GM15510 (cell line): ENCODE data around the gene MEGF6.

Experiments used
- POLR2A ChIP-seq: IDR thresholded peaks from 3 replicates; pipeline ENCODE4 v1.6.1; 2011; ENCODE audit warnings: borderline replicate concordance; ENCODE audit not compliant: insufficient read length; ENCODE audit errors: extremely low read depth

Gene MEGF6

DNA sequence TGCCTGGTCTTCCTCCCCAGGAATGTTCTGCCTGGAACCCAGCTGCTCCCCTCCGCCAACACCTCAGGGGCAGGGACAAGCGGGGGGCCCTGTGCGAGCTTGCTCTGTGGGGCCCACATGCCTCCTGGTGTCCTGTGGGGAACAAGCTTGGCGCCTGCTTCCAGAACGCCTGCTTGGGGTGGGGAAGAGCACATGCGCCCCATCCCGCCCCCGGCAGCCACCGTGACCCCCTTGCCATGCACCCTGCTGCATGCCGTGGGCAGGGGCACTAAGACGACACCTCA lies 57.4 kb downstream of the MEGF6 start:
- TF ChIP-seq POLR2A: no peak

DNA sequence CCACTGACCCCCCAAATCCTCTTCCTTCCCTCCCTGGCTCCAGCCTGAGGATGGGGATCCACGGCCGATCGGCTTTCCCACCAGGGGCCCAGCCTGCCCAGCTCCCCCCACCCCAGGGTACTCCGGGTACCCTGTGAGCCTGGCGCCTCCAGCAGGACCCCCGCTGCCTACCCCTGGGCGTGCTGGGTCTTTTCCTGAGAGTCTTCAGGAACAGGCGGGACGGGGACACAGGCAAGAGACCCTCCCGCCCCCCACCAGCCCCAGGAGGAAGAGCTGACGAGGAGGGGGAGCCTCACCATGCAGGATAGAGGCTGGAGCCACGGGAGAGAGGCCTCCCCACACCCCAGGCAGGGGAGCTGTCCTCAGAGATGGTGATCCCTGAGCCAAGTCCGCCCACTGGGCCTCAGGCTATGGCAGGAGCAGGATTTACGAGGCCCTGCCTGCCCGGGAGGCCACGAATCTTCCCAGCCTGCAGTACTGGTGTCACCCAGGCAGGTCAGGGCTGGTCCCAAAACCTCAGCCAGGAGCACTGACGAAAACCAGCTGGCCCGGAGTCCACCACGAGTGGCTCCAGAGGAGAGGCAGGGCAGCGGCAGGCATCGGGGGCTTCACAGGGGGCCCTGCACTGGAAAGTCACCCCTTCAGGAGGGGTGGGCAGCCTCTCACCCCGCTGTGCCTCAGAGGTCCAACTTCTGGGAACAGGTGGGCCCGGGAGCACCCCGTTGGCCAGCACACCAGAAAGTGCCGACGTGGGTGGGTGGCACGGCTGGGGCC lies 58.0 kb downstream of the MEGF6 start:
- no peak for TF ChIP-seq POLR2A

DNA sequence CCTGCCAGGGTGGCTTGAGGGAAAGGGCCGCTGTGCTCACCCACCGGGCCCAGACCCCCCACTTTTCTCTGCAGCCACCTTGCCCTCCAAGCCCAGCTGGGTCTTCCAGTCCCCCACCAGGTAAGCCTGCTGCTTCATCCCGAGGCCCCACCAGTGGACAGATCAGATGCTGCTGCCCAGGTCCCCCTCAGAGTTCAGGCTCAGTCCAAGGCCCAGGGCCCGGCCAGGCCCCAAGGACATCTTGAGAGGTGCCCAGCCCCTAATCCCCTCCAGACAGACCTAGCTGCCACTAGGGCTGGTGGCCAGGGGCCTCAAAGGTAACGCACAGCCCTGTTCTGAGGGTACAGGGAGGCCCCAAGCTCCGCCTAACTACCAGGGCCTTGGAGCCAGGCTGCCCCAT lies 58.6 kb downstream of the MEGF6 start:
- no peak for TF ChIP-seq POLR2A

DNA sequence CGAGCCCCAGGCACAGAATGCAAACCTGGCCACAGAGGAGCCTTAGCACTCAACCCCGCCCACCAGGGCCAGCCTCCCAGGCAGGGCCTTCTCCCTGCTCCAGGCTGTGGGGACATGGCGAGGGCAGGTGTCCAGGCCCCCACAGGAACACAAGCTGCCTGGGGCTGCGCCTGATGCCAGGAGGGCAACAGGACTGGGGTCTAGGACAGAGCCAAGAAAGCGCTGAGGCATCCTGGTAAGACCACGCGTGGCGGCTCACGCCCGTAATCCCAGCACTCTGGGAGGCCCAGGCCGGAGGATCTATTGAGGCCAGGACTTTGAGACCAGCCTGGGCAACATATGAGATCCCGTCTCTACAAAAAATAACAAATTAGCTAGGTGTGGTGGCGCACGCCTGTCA lies 59.1 kb downstream of the MEGF6 start:
- no peak for TF ChIP-seq POLR2A

DNA sequence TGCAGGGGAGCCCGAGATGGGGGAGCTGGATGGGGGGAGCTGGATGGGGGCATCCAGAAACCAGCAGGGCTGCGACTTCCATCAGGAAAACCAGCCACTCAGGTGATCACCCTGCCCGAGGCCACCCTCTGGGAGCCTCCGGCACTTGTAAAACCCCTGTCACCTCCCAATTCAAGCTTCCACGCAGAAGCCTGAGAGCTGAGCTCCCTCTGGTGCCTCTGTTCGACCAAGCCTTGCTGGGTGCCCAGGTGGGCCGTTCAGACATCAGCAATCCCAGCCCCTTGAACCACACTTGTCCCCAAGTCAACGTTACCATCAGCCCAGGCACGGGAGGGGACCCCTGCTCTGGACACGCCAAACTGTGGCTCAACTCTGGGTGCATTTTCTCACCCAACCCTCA lies 59.6 kb downstream of the MEGF6 start:
- TF ChIP-seq POLR2A: no peak

DNA sequence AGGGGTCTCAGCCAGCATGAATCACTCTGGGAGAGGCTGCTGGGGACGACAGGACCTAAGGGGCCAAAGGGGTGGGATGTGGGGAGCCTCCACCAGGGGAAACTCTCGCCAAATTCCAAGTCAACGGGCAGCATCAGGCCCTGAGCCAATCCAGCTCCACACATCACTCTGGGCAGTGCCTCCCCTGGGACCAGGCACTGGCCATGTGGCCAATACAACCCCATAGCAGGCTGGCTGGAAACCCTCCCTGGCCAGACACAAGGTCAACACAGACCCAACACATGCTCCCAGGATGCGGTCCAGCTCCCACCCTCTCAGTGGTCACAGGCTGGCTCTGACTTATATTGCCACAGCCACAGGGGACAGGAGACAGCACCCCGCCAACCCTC lies 60.0 kb downstream of the MEGF6 start:
- TF ChIP-seq POLR2A: no peak

DNA sequence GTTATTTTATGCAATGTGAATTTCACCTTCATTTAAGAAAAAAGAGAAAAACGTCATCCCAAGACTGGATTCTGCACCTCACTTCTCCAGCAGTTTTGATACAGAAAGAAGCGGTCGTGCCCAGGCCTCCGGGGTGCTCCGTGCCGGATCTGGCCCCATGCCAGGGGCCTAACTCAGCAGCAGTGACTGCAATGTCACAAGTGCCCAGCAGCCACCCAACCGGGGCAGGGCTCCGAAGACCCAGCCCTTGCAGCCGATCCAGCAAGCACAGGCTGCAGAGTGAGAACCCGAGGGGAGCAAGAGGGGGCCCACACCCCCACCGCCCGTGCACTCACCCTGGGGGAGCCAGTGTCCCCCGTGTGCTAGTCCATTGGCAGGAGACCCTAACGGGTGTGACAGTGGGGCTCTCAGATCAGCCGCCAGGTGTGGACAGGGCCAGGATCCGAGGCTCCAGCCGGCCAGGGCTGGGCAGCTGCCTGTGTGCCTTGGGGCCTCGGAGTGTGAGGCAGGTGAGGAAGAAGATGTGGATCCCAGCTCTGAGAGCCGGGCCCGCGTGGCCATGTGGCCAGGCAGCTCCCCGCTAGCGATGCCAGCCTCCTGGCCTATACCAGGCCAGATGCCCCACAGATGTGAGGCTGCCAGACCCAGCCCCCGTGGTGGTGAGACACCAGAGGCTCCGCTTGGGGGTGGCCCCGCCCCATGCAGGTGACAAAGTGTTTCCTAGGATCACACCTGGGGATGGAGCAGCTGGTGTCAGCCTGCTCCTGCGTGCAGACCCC lies 60.6 kb downstream of the MEGF6 start:
- no peak for TF ChIP-seq POLR2A

DNA sequence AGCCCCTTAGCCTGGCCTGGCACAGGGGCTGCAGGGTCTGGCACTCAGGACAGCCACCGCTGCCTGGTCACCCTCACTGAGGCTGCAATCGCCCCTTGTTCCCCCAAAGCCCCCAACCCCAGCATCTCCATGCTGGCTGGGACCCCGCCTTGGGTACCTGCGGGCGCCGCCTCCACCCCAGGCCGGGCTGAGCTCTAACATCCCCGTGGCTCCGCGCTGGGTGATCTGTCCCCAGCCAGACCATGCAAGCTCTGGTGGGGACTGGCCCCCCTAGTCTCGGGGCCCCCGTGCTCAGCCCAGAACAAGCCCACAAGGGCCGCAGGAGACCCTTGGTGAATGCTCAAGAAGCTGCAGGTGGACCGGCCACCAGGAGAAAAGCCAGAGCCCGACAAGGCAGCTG lies 62.4 kb downstream of the MEGF6 start:
- TF ChIP-seq POLR2A: no peak

DNA sequence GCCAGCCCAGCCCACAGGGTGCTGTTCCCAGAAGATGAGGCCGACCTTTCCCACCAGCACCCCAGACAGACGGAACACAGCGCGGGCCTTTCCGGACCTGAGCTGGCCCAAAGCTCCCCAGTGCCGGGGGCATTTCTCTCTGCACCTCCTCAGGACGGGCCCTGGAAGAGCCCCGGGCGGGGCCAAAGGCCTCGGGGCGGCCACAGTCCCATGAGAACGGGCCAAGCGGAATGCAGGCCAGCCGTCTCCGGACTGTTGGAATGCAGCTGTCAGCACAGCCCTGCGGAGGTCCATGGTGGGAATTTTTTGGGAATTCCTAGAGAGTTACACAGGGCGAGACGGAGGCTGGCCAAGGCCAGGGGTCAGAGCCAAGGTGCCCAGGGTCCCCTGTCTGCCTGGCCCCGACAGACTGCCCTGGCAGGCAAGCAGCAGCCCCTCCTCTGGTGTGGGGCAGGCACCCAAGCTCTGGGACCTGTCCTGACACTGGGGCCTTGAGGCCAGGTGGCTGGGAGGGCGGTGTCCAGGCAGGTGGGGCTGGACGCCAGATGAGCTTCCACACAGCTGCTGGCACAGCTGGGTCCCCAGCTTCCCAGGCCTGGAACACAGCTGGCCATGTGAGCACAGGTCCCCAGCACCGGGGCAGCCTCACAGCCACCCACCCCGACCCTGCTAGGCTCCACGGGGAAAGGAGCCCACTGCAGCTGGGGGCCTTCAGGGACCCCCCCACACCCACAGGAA lies 63.0 kb downstream of the MEGF6 start:
- no peak for TF ChIP-seq POLR2A

DNA sequence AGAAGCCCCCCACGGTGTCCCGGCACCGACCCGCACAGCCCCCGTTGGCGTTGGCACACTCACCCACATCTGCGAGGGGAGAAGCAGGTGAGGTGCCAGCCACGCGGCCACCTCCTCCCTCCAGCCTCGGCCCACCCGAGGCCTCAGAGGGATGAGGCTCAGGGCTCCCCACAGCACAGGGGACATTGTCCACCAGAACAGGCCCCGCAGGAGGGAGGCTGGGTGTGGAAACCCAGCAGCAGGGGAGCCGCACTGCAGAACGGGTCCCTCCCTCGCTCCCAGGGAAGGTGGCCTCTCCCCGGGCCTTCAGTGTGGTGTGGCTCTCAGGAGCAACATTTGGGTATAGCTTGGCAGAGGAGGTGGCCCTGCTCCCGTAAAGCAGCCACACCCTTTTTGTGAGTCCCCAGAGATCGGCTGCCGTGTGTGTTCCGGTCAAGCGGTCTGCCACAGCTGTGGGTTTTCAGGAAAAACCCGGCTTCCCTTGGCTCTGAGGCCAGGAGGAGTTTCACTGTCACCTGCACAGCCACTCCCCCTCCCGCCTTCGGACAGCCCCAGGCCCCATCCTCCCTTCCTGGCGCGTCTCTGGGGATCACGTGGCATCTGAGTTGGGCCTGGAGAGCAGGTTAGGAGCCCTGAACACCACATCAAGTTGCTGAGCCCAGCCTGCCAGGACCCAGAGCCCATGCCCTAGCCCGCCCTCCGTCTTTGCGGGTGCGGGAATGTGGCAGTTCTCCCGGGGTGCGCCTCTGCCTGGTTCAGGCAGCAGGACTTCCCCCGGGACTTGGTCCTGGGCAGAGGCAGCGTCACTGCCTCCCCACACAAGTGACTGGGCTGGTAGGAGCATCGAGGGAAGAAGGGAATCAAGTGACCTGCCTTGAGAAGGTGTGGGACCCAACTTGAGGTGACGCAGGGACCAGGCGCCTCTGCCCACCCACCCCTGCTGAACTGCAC lies 64.0 kb downstream of the MEGF6 start:
- TF ChIP-seq POLR2A: no peak

DNA sequence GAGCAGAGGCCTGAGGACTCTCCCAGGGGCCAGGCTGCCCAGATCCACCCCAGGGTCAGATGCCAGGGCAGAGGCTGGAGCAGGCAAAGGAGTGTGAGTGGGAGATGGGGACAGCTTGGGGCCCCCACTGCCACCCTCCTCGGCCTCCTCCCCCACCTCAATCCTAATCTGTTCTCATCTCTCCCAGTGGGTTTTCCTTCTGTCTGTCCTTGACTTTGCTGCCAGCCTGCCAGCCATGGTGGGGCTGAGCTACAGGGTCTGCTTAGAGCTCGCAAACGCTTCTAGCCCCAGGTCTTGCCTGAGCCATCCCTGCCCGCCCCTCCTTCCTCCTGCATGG lies 65.3 kb downstream of the MEGF6 start:
- no peak for TF ChIP-seq POLR2A

DNA sequence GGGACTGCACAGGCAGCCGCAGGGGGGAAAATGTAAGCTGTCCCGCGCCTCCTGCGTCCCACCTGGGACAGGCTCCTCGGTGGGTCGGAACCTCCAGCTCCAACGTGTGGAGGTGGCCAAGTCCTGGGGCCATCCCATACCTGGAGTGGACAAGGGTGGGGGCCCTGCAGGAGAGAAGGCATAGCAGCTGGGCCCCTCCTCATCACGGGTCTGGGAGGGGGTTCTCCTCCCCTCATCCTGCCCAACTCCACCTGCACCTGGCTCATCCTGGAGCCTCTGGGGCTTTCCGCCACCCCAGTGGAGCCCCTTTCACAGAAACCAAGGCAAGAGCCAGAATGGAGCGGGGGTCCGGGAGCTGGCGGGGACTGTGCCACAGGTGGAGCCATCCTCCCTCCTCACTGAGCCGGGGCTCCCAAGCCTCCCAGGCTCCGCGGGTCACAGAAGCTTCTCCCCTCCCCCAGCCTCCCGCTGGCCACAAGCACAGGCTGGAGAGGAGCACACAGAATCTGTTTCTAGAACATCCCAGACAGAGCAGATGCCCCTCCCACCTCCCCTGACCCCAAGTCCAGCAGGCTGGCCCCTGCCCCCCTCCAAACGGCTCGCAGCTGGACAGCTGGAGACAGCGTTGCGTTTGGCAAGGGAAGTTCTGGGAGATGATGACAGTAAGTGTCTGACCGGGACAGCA lies 65.8 kb downstream of the MEGF6 start:
- TF ChIP-seq POLR2A: no peak

DNA sequence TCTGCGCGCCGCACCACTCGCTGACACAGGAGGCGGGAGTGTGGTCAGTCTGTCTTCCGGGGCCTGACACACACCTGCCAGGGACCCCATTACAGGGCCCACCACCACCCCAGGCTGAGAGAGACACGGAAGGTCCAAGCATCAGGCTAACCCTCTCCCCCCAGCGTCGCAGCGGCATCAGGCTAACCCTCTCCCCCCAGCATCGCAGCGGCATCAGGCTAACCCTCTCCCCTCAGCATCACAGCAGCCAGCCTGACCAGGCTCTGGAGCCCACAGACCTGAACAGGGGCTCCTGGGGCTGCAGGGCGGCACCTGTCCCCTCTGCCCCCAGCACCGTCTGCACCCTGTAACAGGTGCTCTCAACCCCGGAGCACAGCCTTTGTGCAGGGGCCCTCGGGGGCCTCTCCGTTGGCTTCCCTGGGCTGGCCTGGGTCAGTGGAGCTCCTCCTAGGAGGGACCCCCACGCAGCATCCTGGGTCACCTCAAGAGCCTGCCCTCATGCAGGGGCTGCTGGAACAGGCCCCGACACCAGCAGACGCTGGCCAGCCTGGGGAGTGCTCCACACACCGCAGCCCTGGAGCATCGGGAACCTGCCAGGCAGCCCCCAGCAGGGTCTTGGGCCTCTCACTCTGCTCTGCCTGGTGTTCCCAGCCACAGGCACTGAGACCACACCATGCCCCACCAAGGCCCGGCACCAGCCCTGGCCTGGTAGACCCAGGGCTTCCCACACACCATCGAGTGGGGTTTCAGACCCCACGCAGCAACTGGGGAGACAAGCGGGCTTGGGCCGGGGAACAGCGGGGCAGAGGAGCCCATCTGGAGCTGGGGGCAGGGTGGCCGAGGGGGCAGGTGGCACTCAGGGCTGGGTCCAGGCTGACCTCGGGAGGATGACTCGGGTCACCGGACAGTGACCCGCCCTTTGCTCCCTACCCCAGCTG lies 67.0 kb downstream of the MEGF6 start:
- no peak for TF ChIP-seq POLR2A

DNA sequence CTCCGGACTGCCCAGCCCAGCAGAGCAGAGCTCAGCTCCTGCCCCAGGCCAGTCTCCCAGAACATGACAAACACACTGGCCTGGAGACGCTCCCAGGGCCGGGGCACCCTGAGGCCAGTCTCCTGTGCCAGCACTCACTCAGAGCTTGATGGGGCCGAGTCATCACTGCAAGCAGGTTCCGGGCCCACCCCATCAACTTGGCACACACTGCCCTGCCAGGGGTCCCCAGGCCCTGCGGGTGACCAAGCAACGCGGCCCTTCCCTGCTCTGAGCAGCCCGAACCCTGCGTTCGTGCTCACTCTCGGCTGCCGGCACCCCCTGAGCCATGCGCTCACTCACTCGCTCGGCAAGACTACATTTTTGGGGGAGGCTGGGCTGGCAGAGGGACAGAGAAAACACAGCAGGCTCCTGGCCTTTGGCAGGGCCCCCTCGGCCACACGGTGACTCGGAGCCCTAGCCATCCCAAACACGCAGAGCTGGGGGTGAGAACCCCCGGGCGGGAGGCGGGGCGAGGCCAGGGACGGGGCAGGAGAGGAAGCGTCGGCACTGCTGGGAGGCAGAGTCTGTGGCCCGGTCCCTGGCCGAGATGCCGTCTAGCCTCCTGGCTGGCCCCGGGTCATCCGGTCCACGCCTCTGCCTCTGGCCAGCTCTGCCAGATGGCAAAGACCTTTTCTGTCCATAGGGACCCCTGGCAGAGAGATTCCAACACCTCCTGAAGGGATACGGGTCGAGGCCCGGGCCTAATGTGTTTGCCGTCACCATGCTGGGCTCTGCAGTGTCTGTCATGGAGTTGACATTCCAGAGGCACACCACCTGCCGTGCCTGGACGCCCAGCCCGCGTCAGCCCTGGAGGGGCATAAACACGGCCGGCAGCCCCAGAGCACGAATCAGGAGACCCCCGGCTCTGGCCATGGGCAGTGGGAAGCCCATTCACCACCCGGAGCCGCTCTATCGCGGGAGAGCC lies 68.0 kb downstream of the MEGF6 start:
- no peak for TF ChIP-seq POLR2A
